Lower leg skin (tissue), 3 donors: Measurements from ENCODE around the gene SMU1.

Experiments used
- CTCF ChIP-seq, 3 donors: fragments of 450-650 bp; IDR thresholded peaks; one replicate each; pipeline ENCODE4 v1.5.1; 2016; ENCODE audit warnings: antibody characterized with exemption in 3 of 3, mild to moderate bottlenecking in 3 of 3, moderate library complexity in 2 of 3
- POLR2A ChIP-seq, 2 donors: fragments of 450-650 bp; IDR thresholded peaks; one replicate each; pipeline ENCODE4 v1.6.1; 2016 to 2017; ENCODE audit warnings: antibody characterized with exemption in 2 of 2, mild to moderate bottlenecking in 1 of 2, moderate library complexity in 1 of 2

- no peak for TF ChIP-seq CTCF (IDR thresholded peaks at IDR 0.05)
- TF ChIP-seq POLR2A (IDR thresholded peaks at IDR 0.05) = no peak
These were observed at the start of gene SMU1 for GRCh38 chr9:33076046-33077004.
